ENCODE measurements around the gene LAS1L.
"Not testable (repeated sequence)": the region's sequence is repeated elsewhere in the genome, so short reads cannot be mapped to it uniquely, and the experiment has no call there.

Gene LAS1L

GRCh38 chrX:65480960-65481359 is 53.6 kb downstream of the LAS1L start:
- Histone ChIP-seq H3K9ac (ENCODE audit: low read depth in 1 of 2, low read length in 2 of 2) (no peak overlapping the region), H3K36me3 (ENCODE audit: control insufficient read depth in 2 of 2, insufficient read depth in 2 of 2, low read length in 2 of 2) (no peaks in the 10 kb centered on the region), H3K27ac (ENCODE audit: low read depth in 2 of 2, low read length in 2 of 2) (no peak overlapping the region), H3K4me1 (ENCODE audit: control insufficient read depth in 2 of 2, insufficient read depth in 2 of 2, low read length in 2 of 2) (no peaks in the 10 kb centered on the region), H3K4me3 (ENCODE audit: low read length in 2 of 2) (no peak overlapping the region), H3K9me3 (ENCODE audit: control insufficient read depth in 2 of 2, low read length in 2 of 2) (peaks cover 0 to 3% of the 10 kb centered on the region in 2 donors), H3K27me3 (ENCODE audit: control insufficient read depth in 2 of 2, insufficient read depth in 2 of 2, low read length in 2 of 2) (no peaks in the 10 kb centered on the region)

- not testable (repeated sequence) for H3K27ac ChIP-seq (ENCODE audit: low read depth in 2 of 2, low read length in 2 of 2); H3K4me3 ChIP-seq (ENCODE audit: low read length in 2 of 2); H3K27me3 ChIP-seq (ENCODE audit: control insufficient read depth in 2 of 2, insufficient read depth in 2 of 2, low read length in 2 of 2); H3K9ac ChIP-seq (ENCODE audit: low read depth in 1 of 2, low read length in 2 of 2); H3K9me3 ChIP-seq (ENCODE audit: control insufficient read depth in 2 of 2, low read length in 2 of 2); H3K36me3 ChIP-seq (ENCODE audit: control insufficient read depth in 2 of 2, insufficient read depth in 2 of 2, low read length in 2 of 2); H3K4me1 ChIP-seq (ENCODE audit: control insufficient read depth in 2 of 2, insufficient read depth in 2 of 2, low read length in 2 of 2)
Observed at GRCh38 chrX:65479102-65479501, 55.5 kb downstream of the LAS1L start.

GRCh38 chrX:65476564-65476963 is 58.0 kb downstream of the LAS1L start:
- Histone ChIP-seq H3K27me3 (ENCODE audit: control insufficient read depth in 2 of 2, insufficient read depth in 2 of 2, low read length in 2 of 2) (no peaks in the 10 kb centered on the region), H3K36me3 (ENCODE audit: control insufficient read depth in 2 of 2, insufficient read depth in 2 of 2, low read length in 2 of 2) (no peaks in the 10 kb centered on the region), H3K9ac (ENCODE audit: low read depth in 1 of 2, low read length in 2 of 2) (no peak overlapping the region), H3K4me1 (ENCODE audit: control insufficient read depth in 2 of 2, insufficient read depth in 2 of 2, low read length in 2 of 2) (no peaks in the 10 kb centered on the region), H3K9me3 (ENCODE audit: control insufficient read depth in 2 of 2, low read length in 2 of 2) (peaks cover 0 to 3% of the 10 kb centered on the region in 2 donors), H3K27ac (ENCODE audit: low read depth in 2 of 2, low read length in 2 of 2) (no peak overlapping the region), H3K4me3 (ENCODE audit: low read length in 2 of 2) (no peak overlapping the region)

GRCh38 chrX:65463550-65463949 is 71.0 kb downstream of the LAS1L start:
- no peak overlapping the region for H3K4me3 ChIP-seq (ENCODE audit: low read length in 2 of 2)
- no peak overlapping the region for H3K27ac ChIP-seq (ENCODE audit: low read depth in 2 of 2, low read length in 2 of 2)
- no peaks in the 10 kb centered on the region for H3K27me3 ChIP-seq (ENCODE audit: control insufficient read depth in 2 of 2, insufficient read depth in 2 of 2, low read length in 2 of 2)
- no peaks in the 10 kb centered on the region for H3K36me3 ChIP-seq (ENCODE audit: control insufficient read depth in 2 of 2, insufficient read depth in 2 of 2, low read length in 2 of 2)
- no peaks in the 10 kb centered on the region for H3K9me3 ChIP-seq (ENCODE audit: control insufficient read depth in 2 of 2, low read length in 2 of 2)
- no peaks in the 10 kb centered on the region for H3K4me1 ChIP-seq (ENCODE audit: control insufficient read depth in 2 of 2, insufficient read depth in 2 of 2, low read length in 2 of 2)
- no peak overlapping the region for H3K9ac ChIP-seq (ENCODE audit: low read depth in 1 of 2, low read length in 2 of 2)
